Mesenchymal stem cell (in vitro differentiated cells and primary cell): Measurements from ENCODE around the gene KRTAP9-2. TPM values are rescaled to one million over a fixed set of nuclear protein-coding genes. Genes with fewer than 3 reads are reported as not detected.
"Not testable (repeated sequence)": the region's sequence is repeated elsewhere in the genome, so short reads cannot be mapped to it uniquely, and the experiment has no call there.

Experiments
- DNase-seq: peaks from one replicate; pipeline ENCODE4 v3.0.0-alpha.2; 2013
- H2AFZ ChIP-seq: one replicate; pipeline ENCODE4 v1.6.1; 2013; ENCODE audit warnings: low read depth, mild to moderate bottlenecking, control low read depth, inconsistent platforms, low read length, moderate library complexity
- H2AK5ac ChIP-seq: 2 replicates; pipeline ENCODE4 v1.6.1; 2013; ENCODE audit warnings: low read length, moderate library complexity, mild to moderate bottlenecking, inconsistent platforms; ENCODE audit not compliant: severe bottlenecking
- H2BK120ac ChIP-seq: one replicate; pipeline ENCODE4 v1.6.1; 2013; ENCODE audit warnings: low read depth, mild to moderate bottlenecking, inconsistent platforms, low read length, moderate library complexity
- H2BK12ac ChIP-seq, 2 experiments: one replicate each; pipeline ENCODE4 v1.6.1; 2013; ENCODE audit warnings: inconsistent platforms in 2 of 2, low read length in 2 of 2, mild to moderate bottlenecking in 2 of 2, moderate library complexity in 2 of 2, control low read depth in 1 of 2
- H2BK15ac ChIP-seq: one replicate; pipeline ENCODE4 v1.6.1; 2013; ENCODE audit warnings: mild to moderate bottlenecking, low read depth, inconsistent platforms; ENCODE audit not compliant: poor library complexity, severe bottlenecking
- H2BK5ac ChIP-seq: 2 replicates; pipeline ENCODE4 v1.6.1; 2013; ENCODE audit warnings: low read depth, mild to moderate bottlenecking, low read length, control low read depth, inconsistent platforms; ENCODE audit not compliant: poor library complexity, severe bottlenecking
- H3K14ac ChIP-seq, 2 experiments: one replicate each; pipeline ENCODE4 v1.6.1; 2013; ENCODE audit warnings: inconsistent platforms in 2 of 2, low read length in 2 of 2, control low read depth in 1 of 2, mild to moderate bottlenecking in 1 of 2, moderate library complexity in 1 of 2
- H3K18ac ChIP-seq, 2 experiments: one replicate each; pipeline ENCODE4 v1.6.1; 2013; ENCODE audit warnings: inconsistent platforms in 2 of 2, low read length in 2 of 2, control low read depth in 1 of 2, low read depth in 1 of 2, mild to moderate bottlenecking in 1 of 2
- H3K23ac ChIP-seq, 2 experiments: one replicate each; pipeline ENCODE4 v1.6.1; 2013; ENCODE audit warnings: inconsistent platforms in 2 of 2, low read length in 2 of 2, mild to moderate bottlenecking in 2 of 2, moderate library complexity in 2 of 2, control low read depth in 1 of 2
- H3K27ac ChIP-seq: 2 replicates; pipeline ENCODE4 v1.5.1; 2013; ENCODE audit warnings: mild to moderate bottlenecking, moderate library complexity, low read length, control low read depth, inconsistent platforms; ENCODE audit not compliant: poor library complexity, severe bottlenecking
- H3K27me3 ChIP-seq, 2 experiments: 2 replicates each; pipeline versions ENCODE4 v1.6.1 to v1.7.0; 2013; ENCODE audit warnings: low read length in 2 of 2, mild to moderate bottlenecking in 2 of 2, moderate library complexity in 2 of 2, control low read depth in 1 of 2, inconsistent platforms in 1 of 2; ENCODE audit not compliant: control insufficient read depth in 1 of 2, insufficient read depth in 1 of 2
- H3K36me3 ChIP-seq, 2 experiments: 2 replicates each; pipeline versions ENCODE4 v1.6.1 to v1.7.0; 2013; ENCODE audit warnings: low read length in 2 of 2, control low read depth in 1 of 2, inconsistent platforms in 1 of 2, low read depth in 1 of 2, mild to moderate bottlenecking in 1 of 2; ENCODE audit not compliant: insufficient read depth in 2 of 2, control insufficient read depth in 1 of 2
- H3K4ac ChIP-seq, 2 experiments: one replicate each; pipeline ENCODE4 v1.6.1; 2013; ENCODE audit warnings: inconsistent platforms in 2 of 2, low read length in 2 of 2, mild to moderate bottlenecking in 2 of 2, moderate library complexity in 2 of 2, control low read depth in 1 of 2, low read depth in 1 of 2
- H3K4me1 ChIP-seq: 2 replicates; pipeline ENCODE4 v1.6.1; 2013; ENCODE audit warnings: low read depth, low read length, control low read depth; ENCODE audit not compliant: control insufficient read depth, insufficient read depth
- H3K4me2 ChIP-seq: 2 replicates; pipeline ENCODE4 v1.6.1; 2013; ENCODE audit warnings: low read length, mild to moderate bottlenecking, inconsistent platforms; ENCODE audit not compliant: poor library complexity, severe bottlenecking
- H3K4me3 ChIP-seq, 2 experiments: 2 replicates each; pipeline versions ENCODE4 v1.5.1 to v1.7.0; 2013; ENCODE audit warnings: low read length in 2 of 2, mild to moderate bottlenecking in 2 of 2, control low read depth in 1 of 2, low read depth in 1 of 2; ENCODE audit not compliant: insufficient read depth in 1 of 2
- H3K79me1 ChIP-seq: replicated peaks from 2 replicates; pipeline ENCODE4 v1.6.1; 2013; ENCODE audit warnings: mild to moderate bottlenecking, control low read depth, low read length, inconsistent platforms; ENCODE audit not compliant: poor library complexity, severe bottlenecking
- H3K9ac ChIP-seq: 2 replicates; pipeline ENCODE4 v1.7.0; 2013; ENCODE audit warnings: mild to moderate bottlenecking, low read length, moderate library complexity
- H3K9me3 ChIP-seq: 2 replicates; pipeline ENCODE4 v1.7.0; 2013; ENCODE audit warnings: mild to moderate bottlenecking, low read length; ENCODE audit not compliant: control insufficient read depth
- H4K8ac ChIP-seq: one replicate; pipeline ENCODE4 v1.6.1; 2013; ENCODE audit warnings: inconsistent platforms, mild to moderate bottlenecking, low read length, moderate library complexity
- H4K91ac ChIP-seq: one replicate; pipeline ENCODE4 v1.6.1; 2013; ENCODE audit warnings: mild to moderate bottlenecking, low read length, inconsistent platforms
- WGBS: methylation state at CpG from one replicate; pipeline ENCODE4 v1.1.7; 2013; ENCODE audit warnings: mixed read lengths; 5-methylcytosine and 5-hydroxymethylcytosine counted together
- polyA plus RNA-seq, 2 experiments: library from polyadenylated mRNA; stranded (reverse); fragments of 200-250 nt; gene quantifications; one replicate each; pipeline ENCODE4 v1.2.3, GENCODE V29; 2013

The KRTAP9-2 gene, protein sequence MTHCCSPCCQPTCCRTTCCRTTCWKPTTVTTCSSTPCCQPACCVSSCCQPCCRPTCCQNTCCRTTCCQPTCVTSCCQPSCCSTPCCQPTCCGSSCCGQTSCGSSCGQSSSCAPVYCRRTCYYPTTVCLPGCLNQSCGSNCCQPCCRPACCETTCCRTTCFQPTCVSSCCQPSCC
- not detected for polyA plus RNA-seq (2013, experiment 1 of 2)
- polyA plus RNA-seq (2013, experiment 2 of 2), result not detected

DNA sequence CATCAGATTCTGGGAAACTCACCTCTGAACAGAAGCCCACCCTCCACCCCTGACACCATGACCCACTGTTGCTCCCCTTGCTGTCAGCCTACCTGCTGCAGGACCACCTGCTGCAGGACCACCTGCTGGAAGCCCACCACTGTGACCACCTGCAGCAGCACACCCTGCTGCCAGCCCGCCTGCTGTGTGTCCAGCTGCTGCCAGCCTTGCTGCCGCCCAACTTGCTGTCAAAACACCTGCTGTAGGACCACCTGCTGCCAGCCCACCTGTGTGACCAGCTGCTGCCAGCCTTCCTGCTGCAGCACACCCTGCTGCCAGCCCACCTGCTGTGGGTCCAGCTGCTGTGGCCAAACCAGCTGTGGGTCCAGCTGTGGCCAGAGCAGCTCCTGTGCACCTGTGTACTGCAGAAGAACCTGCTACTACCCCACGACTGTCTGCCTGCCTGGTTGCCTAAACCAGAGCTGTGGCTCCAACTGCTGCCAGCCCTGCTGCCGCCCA, at the start of gene KRTAP9-2:
Gene KRTAP9-2, plus strand, starts transcription at position 51 of the 498 bp plus-strand sequence. Its CDS starts 7 bp downstream, at position 58.
- not testable (repeated sequence) for H3K9me3 ChIP-seq, H2AK5ac ChIP-seq, H3K18ac ChIP-seq, H2BK15ac ChIP-seq, H3K4me1 ChIP-seq, H3K23ac ChIP-seq, H2BK5ac ChIP-seq, H2AFZ ChIP-seq, H3K36me3 ChIP-seq, H3K79me1 ChIP-seq, DNase-seq, H3K4me2 ChIP-seq, H3K4me3 ChIP-seq, H2BK12ac ChIP-seq, H3K9ac ChIP-seq, H4K91ac ChIP-seq, H2BK120ac ChIP-seq, H3K14ac ChIP-seq, H4K8ac ChIP-seq, H3K27me3 ChIP-seq, H3K4ac ChIP-seq, H3K27ac ChIP-seq
- 66% methylated on average over 2 of the region's 4 CpGs for WGBS

DNA sequence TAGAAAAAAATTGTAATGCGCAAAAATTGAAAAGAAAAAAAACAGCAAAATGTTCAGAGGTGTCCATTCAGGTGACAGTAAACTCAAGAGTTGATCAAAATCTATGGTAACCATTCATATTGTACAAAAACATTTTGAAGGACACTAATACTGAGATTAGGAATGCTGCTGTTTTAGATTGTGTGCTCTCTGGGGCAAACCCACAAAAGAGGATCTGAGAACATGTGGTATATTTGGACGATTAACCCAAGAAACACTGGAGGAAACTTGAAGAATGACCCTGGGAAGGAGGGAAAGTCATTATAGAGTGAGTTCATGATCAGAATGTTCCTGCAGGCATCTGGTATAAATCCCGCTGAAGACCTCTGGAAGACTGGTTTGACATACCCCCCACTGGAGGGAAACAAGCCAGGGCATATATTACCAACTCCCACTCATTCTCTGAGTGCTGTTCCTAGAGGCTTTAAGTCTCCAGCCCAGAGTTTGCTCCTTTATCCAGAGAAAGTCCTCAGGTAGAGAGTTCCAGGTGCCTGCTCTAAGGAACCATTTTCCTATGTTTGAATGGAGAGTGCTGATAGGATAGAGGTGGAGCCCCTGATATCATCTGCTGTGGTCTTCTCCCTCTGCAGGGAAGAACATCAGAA, 49.6 kb upstream of the KRTAP9-2 start:
- Histone ChIP-seq H2BK120ac (no peak overlapping the region), H3K79me1 (no peaks in the 10 kb centered on the region), H3K23ac (no peak overlapping the region), H3K4me2 (no peak overlapping the region), H2BK12ac (no peak overlapping the region), H3K27ac (no peak overlapping the region), H2AK5ac (no peak overlapping the region), H3K9me3 (no peaks in the 10 kb centered on the region), H3K14ac (no peak overlapping the region), H4K8ac (no peak overlapping the region), H3K4me3 (no peak overlapping the region), H3K18ac (no peak overlapping the region), H4K91ac (no peak overlapping the region), H3K9ac (no peak overlapping the region), H2BK5ac (no peak overlapping the region), H3K27me3 (no peaks in the 10 kb centered on the region), H2BK15ac (no peak overlapping the region), H3K4ac (no peak overlapping the region), H3K4me1 (peaks cover 4% of the 10 kb centered on the region), H3K36me3 (no peaks in the 10 kb centered on the region), H2AFZ (no peak overlapping the region)
- 84% methylated on average over 2 of the region's 3 CpGs for WGBS
- DNase-seq, result no peak

DNA sequence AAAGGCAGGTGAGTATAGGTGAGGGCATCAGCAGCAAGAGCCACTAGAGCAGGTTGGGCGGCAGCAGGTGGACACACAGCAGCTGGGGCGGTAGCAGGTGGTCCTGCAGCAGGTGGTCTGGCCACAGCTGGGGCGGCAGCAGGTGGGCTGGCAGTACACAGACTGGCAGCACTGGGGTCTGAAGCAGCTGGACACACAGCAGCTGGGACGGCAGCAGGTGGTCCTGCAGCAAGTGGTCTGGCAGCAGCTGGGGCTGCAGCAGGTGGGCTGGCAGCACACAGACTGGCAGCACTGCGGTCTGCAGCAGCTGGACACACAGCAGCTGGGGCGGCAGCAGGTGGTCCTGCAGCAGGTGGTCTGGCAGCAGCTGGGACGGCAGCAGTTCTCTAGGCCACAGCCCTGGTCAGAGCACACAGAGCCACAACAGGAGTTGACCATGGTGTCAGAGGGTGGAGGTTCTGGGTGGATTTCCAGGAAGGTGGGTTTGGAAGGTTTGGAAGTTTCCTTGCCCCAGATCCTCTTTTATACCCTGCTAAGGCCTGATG, 48.6 kb upstream of the KRTAP9-2 start, which contains the start of gene KRTAP4-2:
Gene KRTAP4-2, minus strand, starts transcription at position 495 of the 545 bp plus-strand sequence. Its CDS starts 57 bp downstream, at position 438.
- Histone ChIP-seq H3K79me1 (no peaks in the 10 kb centered on the region), H3K4me2 (no peak within 1 kb of the TSS), H3K9me3 (no peaks in the 10 kb centered on the region), H2AFZ (no peak within 1 kb of the TSS), H2BK120ac (no peak within 1 kb of the TSS), H3K18ac (no peak within 1 kb of the TSS), H3K14ac (peak within 1 kb of the TSS in 1 of 2 experiments; percentile 41), H4K91ac (no peak within 1 kb of the TSS), H4K8ac (no peak within 1 kb of the TSS), H3K27me3 (no peaks in the 10 kb centered on the region), H3K36me3 (no peaks in the 10 kb centered on the region), H3K4ac (no peak within 1 kb of the TSS), H2BK12ac (no peak within 1 kb of the TSS), H2BK15ac (no peak within 1 kb of the TSS), H3K4me3 (no peak within 1 kb of the TSS), H3K23ac (no peak within 1 kb of the TSS), H3K4me1 (peaks cover 4% of the 10 kb centered on the region), H3K27ac (peak within 1 kb of the TSS; percentile 8), H2BK5ac (no peak within 1 kb of the TSS), H3K9ac (peak within 1 kb of the TSS; percentile 83), H2AK5ac (no peak within 1 kb of the TSS)
- DNase-seq, result no peak
- WGBS, result 89% methylated on average over 6 of the region's 7 CpGs

DNA sequence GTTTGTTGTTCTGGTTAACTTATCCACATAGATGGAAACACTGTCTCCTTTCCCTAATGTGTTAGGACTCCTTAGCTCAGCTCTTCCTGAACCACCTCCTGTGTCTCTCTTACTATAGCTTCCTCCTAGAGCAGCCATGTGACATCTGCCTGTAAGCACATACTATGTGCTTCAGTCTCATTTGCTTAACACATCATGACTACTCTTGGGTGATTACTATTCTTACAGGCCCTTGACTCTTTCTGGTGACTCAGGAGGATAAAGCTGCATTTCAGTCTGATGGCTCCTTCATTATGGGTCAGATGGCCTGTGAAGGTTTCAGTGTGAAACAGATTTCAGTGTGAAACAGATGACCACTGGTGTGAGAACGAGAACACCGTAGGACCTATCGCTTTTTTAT, 48.1 kb upstream of the KRTAP9-2 start:
- H3K27ac ChIP-seq, result no peak overlapping the region
- H2AFZ ChIP-seq, result no peak overlapping the region
- 71% methylated on average over 1 of the region's 3 CpGs for WGBS
- no peaks in the 10 kb centered on the region for H3K27me3 ChIP-seq
- no peak overlapping the region for H3K4me2 ChIP-seq
- no peaks in the 10 kb centered on the region for H3K79me1 ChIP-seq
- no peak overlapping the region for H4K91ac ChIP-seq
- H3K14ac ChIP-seq, result no peak overlapping the region
- H2BK120ac ChIP-seq, result no peak overlapping the region
- H3K18ac ChIP-seq, result no peak overlapping the region
- H3K9me3 ChIP-seq, result no peaks in the 10 kb centered on the region
- H3K4me3 ChIP-seq, result no peak overlapping the region
- no peak overlapping the region for H2AK5ac ChIP-seq
- no peak overlapping the region for H2BK15ac ChIP-seq
- no peak overlapping the region for H3K4ac ChIP-seq
- no peak overlapping the region for H4K8ac ChIP-seq
- peak; percentile 5 for DNase-seq
- no peaks in the 10 kb centered on the region for H3K36me3 ChIP-seq
- peak overlapping the region; percentile 83 for H3K9ac ChIP-seq
- peaks cover 4% of the 10 kb centered on the region for H3K4me1 ChIP-seq
- no peak overlapping the region for H2BK12ac ChIP-seq
- H3K23ac ChIP-seq, result no peak overlapping the region
- no peak overlapping the region for H2BK5ac ChIP-seq
